K562 (cell line): ENCODE data around the gene ABHD10.

Source experiments
- HINFP ChIP-seq: fragments of 450-650 bp; conservative IDR thresholded peaks from 2 replicates; pipeline ENCODE4 v1.6.1; 2016; ENCODE audit warnings: missing genetic modification characterization, low read depth, mild to moderate bottlenecking, control low read depth, missing compliant biosample characterization
- HMG20A ChIP-seq: fragments of 450-650 bp; formaldehyde crosslinking; conservative IDR thresholded peaks from 2 replicates; pipeline ENCODE4 v1.4.0; 2020; ENCODE audit warnings: mild to moderate bottlenecking, mixed read lengths
- PHF21A ChIP-seq: fragments of 450-650 bp; IDR thresholded peaks from 2 replicates; pipeline ENCODE4 v1.6.1; 2017; ENCODE audit warnings: low read depth, borderline replicate concordance
- TEAD2 ChIP-seq: fragments of 450-650 bp; IDR thresholded peaks from 2 replicates; pipeline ENCODE4 v1.6.1; 2016; ENCODE audit warnings: missing genetic modification characterization, control low read depth, missing compliant biosample characterization

DNA sequence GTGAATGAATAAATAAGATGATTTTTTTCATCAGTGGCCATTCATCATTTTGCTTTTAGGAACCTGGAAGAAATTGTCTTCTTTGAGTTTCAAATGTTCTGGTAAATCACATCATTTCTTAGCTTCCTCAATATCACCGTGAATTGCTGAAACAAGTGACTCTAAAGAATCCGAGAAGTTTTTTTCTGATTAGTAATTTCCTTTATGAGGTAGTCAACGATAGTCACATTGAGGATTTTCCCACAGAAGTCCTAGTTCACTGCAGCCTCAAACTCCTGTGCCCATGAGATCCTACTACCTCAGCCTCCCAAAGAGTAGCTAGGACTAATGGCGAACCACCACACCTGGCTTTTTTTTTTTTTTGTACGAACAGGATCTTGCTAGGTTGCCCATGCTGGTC is 52.1 kb downstream of the ABHD10 start:
- TF ChIP-seq HINFP: no peak
- TF ChIP-seq HMG20A (CRISPR knock-in tag): no peak
- TF ChIP-seq PHF21A: no peak
- TF ChIP-seq TEAD2 (tag): no peak
